Fibroblast of peridontal ligament (primary cell): Measurements from ENCODE around the gene CTDSPL.
"Not testable (repeated sequence)": the region's sequence is repeated elsewhere in the genome, so short reads cannot be mapped to it uniquely, and the experiment has no call there.

Source experiments
- DNase-seq: peaks from one replicate; pipeline ENCODE4 v3.0.0-alpha.2; 2010; ENCODE audit errors: extremely low read depth

Gene CTDSPL

DNA sequence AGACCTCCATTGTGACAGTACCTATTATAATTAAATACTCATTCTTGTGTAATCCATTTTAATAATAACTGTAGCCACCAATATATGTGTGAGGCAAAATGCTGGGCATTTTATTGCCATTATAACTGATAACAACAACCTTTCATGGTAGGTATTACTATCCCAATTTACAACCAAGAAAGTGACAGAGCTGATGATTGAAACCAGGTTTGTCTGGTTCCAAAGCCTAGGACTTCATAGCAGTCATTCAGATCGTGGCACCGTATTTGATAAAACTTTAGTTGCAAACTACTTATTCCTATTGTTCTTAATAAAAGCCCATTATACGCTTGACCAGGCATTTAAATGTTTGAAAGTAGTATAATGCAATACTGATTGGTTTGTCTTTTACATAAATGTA lies 102.5 kb downstream of the CTDSPL start:
- no peak for DNase-seq

DNA sequence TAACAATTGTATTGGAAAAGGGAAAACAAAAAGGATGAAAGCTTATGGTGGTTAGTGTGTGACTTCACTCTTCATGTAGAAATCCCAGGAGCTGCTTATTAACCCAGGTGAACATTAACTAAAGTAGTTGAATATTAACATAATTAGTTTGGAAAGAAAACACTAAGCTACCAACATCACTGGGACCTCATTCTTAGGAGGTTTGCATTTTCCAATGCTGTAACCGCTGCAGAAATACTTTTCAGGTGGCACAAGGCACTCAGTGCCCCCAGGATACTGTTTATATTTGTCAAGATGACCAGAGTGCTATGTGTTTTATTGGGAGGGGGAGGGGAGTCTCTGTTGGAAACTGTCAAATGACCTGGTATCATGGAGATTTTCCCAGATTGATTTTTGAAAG lies 103.0 kb downstream of the CTDSPL start:
- DNase-seq, result no peak

DNA sequence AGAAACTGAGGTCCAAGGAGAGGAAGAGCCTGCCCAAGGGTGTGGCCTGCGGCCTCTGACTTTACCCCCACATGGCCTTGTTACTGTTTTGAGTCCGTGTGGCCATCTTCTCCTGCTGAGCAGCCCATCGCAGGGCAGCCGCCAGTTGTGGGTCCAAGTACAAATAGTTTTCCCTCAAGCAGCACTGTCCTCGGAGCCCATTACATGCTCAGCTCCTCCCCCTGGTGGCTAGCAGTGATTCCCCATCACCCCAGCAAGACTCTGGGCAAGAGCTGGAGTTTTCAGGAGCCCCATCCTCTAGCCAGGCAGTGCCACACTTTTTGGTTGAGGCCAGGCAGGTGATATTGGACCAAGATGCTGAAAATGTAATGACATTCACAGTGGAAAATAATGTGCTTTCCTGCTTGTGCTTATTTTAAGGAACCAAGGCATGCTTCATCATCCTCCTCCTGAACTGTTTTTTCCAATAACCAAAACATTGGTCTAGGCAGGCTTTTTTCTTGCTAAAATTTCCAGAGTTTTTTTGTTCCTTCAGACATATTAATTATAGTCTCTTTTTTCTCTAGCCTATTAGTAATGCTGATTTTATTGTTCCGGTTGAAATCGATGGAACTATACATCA lies 105.7 kb downstream of the CTDSPL start:
- DNase-seq, result peak; percentile 69

DNA sequence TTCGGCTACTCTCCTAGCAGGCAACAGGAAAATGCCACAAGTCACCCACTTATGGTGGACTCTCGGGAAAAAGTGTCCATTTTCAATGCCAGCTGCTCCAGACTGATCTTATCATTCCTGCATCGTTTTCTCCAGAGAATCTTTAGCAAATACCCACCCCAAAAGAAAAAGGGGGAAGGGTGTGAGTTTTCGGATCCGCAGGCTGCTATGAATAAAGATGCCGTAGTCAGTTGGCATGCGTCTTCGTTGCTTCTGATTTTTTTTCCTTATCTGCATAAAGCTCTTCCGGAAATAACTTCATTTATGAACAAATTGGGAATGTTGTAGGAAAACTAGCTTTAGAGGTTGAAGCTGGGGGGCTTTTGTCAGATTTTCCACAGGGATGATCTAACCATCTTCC lies 106.5 kb downstream of the CTDSPL start:
- no peak for DNase-seq

DNA sequence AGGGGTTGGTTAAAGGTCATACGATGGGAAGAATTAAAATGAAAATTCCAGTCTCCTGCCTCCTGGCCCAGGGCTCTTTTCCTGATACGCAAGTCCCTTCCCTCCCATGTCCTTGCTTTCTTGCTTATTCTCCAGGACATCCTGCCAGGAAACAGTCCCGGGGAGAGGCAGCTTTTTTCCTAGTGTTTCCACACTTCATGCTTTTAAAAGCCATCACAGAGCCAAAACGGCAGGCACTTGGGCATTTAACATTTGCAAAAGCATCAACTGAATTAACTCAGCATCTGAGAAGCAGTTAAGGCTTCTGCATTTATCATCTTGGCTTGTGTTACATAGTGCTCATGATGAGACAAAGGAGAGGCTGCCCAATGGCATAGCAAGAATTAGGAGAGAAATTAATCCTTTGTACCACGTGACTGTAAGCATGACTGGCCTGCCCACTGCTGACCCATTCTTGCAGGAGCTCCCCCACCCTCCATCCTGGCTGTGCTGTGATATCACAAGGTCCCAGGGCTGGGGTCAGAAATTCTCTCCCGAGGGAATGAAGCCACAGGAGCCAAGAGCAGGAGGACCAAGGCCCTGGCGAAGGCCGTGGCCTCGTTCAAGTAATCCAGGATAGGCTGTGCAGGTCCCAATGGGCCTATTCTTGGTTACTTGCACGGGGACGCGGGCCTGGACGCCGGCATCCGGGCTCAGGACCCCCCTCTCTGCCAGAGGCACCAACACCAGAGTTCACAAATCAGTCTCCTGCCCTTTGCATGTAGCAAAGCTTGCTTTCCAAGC lies 107.3 kb downstream of the CTDSPL start:
- DNase-seq, result no peak

DNA sequence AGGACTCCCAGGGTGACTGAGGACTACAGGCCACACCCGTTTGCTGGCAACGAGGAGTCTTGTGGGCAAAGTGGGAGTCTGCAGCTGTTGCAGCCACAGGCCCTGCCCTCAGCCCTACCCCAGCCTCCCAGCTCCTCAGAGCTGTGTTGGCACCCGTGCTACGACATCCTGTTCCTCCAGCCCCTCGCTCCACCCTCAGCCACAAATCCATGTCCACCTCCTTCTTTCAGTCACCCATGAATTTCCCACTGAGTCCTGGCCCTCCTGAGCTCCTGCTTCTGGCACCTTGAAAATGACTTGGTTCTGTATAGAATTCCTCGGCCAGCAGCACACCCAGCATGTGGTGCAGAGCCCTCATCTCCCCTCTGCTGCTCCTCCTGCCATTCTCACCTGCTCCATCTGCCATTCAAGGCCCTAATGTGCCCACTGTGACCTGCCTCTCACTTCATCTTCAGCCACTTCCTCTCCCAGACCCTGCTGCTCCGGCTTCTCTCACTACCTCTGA lies 108.0 kb downstream of the CTDSPL start:
- no peak for DNase-seq

DNA sequence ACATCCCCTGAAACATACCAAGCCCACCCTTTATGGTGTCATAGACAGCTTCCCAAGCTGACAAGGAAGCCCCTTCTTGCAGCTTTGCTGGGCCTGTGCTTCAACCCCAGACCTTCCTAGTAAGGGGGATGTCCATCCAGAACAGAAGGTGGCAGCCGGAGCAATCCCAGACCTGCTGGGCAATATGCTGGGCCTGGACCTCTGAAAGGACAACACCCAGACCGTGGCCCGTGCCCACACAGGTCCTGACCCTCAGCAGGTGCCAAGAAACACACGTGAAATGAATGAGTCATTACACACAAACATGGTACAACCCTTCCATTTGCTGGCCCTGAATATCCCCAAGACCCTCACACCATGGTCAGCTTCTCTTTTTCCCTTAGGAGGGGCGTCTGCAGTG lies 109.1 kb downstream of the CTDSPL start:
- DNase-seq, result no peak

DNA sequence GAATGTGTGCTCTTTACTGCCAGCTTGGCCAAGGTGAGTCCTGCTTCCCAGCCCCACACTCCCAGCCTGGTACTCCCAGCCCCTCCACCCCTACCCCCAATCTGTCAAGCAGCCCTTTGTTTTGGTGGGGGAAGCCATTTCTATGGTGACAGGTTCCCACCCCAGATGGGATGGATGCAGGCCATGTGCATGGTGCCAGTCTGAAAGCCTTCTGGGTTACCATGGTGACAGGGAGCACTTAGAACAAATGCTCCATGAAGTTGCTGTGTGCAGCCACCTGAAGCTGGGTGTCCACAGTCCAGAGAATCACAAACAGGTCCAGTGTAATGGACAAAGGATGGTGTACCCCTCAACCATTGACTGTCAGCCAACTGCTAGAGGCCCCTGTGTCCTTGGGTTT lies 109.8 kb downstream of the CTDSPL start:
- DNase-seq, result no peak

DNA sequence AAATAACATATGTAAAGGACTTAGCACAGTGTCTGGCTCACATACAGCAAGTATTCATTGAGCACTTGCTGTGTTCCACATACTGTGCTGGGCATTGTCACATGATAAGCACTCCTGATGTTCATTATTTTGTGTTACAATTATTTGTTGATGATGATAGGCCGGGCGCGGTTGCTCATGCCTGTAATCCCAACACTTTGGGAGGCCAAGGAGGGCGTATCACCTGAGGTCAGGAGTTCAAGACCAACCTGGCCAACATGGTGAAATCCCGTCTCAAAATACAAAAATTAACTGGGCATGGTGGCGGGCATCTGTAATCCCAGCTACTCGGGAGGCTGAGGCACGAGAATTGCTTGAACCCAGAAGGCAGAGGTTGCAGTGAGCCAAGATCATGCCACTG lies 110.4 kb downstream of the CTDSPL start:
- not testable (repeated sequence) for DNase-seq

DNA sequence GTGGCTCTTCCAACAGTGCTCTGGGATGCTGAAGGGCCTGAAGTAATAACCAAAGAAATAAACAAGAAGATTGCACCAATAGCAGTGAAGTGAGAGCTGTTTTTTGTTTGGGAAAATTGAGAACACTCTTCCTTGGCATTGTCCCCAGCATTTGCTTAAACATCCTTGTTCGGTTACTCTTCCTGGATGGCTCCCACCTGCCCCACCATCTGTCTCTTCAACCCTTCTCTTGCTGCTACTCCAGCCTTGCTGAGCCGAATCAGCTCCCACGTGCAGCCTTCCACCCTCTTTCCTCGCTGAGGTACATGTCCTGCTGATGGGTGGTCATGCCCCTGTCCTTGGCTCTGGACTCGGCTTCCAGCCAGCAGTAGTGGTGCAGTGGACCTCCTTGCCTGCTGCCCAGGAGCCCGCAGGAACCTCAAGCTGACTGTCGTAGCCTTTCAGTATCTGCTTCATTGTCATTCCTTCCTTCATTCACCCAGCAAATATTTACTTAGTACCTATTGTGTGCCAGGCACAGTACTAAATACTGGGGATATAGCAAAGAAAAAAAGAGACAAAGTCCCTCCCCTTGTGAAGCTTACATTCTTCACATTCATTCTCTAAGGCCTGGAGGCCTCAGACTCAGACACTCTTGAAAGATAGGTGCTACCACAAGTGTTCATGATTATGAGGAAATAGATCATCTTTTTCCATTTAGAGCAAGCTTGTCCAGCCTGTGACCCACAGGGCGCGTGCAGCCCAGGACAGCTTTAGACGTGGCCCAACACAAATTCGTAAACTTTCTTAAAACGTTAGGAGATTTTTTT lies 111.8 kb downstream of the CTDSPL start:
- DNase-seq, result no peak

DNA sequence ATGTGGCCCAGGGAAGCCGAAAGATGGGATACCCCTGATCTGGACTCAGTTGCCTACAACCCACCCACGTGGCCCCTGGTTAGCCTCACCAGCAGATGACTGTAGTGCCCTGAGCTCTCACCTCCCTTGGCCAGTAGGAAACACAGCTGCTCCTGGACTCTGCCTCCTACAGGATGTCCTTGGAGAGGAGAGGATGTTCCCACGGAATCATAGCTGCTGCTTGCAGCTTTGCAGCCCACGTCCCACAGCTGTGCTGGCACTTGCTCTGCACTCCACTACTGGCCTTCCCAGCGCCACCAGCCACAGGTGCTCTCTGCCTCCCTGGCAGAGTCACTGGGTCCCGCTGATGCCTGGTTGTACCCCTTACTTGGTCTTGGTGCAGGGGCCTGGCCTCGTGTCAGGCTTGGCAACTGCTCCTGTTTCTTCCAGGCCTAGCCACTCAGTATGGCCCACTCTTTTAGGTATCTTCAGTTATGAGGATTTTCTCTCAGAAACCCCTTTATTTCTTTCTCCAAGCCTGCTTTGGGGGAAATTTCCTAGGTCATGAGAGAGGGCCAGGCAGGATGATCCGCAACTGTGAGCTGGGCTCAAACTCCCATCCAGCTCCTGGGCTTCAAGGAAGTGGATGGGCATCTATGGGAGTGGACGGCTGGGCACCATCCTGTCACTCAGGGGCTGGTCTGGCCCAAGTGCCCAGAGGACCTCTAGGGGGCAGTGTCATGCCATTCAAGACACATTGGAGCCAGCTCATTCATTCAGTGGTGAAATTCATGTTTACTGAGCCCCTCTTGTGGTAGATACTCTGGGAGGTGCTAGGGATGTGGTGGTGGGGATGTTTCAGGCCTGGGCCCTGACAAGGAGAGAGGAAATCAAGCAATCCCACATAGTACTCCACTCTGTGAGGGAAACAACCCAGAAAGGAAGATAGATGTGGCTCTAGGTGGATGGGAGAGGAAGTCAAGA lies 112.7 kb downstream of the CTDSPL start:
- DNase-seq, result peak; percentile 63

DNA sequence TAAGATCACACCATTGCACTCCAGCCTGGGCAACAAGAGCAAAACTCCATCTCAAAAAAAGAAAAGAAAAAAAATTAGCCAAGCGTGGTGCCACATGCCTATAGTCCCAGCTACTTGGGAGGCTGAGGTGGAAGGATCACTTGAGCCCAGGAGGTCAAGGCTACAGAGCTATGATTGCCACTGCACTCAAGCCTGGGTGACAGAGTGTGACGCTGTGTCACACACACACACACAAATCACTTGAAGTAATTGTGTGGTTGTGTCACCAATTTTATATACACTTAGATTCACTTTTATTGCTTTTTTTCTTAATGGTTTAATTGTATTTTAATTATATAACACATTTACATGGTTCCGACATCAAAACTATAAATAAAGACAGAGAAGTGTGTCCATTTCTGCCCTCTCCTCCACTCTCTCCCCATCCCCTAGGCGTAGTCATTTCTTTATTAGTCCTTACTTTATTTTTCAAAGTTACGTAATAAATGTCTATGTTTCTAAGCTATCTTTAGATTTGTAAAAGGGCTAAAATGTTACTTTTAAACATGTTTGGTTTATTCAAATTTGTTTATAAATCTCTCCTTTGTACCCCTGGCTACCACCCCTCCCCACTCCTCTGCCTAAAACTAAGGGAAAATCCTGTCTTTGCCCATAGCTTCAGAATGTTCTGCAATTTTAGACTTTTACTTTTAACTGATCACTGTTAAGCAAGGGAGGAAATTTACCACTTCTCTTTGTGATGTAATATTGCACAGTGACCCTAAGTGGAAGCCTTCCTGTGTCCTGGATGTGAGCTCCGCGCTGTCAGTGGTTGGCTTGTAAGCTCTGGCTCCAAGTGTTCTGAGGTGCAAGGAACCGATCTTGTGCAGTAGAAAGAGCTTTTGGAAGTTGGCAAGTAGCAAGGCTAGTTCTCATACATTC lies 118.1 kb downstream of the CTDSPL start:
- no peak for DNase-seq

DNA sequence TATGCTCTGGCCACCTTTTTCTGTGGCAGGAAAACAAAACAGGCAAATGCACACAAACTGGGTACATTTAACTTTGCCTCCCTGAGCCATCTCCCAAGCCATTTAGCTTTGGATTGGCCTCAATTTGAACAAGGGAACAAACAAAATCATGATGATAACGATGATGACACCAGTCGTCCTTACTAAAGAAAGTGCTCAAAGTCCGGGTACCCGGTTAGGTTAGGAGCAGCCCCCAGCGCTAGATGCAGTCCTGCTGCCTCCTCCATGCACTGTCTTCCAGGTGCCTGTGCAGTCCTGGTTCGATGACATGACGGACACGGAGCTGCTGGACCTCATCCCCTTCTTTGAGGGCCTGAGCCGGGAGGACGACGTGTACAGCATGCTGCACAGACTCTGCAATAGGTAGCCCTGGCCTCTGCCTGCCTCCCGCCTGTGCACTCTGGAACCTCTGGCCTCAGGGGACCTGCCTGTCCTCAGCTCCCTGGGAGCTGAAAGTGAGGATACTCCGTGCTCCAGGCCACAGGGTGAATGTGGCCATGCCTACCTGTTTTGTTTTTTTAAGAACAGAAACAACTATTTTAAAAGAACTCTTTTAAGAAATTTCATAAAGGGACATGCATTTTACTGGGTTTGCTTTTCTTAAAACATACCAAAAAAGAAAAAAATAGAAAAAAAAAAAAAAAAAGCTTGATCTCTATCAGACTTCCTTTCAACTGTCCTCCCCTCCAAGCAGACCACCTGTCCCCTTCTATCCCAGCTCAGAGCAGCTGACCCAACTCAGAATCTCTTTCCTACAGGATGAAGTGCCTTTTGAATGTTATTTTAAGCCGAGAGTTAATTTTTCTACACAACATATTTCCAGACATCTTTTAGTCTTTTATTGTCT lies 119.0 kb downstream of the CTDSPL start:
- no peak for DNase-seq

DNA sequence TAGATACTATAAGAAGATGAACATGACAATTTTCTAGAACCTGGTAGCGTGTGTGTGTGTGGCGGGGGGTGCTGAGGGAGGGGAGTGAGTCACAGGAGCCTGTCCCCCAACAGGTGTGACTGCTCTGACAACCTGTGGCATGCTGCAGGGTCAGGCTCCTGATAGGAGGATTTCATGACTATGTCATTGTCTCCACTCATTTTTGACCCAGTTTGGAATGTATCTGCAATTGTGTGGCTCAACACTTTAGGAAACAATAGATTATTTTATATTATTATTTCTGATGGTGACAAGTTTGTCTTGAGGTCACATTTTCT lies 119.6 kb downstream of the CTDSPL start:
- no peak for DNase-seq

DNA sequence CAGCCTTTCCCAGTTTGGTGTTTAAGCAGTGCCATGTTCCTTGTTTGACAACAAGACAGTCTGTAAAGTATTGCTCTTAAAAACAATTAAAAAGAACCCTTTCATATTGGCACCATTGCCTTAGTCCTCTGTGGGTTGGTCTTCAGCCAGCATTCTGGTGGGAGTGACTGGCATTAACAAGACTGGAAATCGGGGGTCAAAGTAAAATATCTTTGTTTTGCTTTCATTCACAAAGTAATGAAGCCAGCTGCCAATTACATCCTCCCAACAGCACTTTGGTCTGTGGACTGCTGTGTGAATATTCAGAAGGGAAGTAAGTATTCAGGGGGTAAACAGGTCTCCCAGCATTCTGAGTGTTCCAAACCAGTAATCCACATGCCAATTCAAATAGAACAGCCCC lies 120.7 kb downstream of the CTDSPL start:
- no peak for DNase-seq

DNA sequence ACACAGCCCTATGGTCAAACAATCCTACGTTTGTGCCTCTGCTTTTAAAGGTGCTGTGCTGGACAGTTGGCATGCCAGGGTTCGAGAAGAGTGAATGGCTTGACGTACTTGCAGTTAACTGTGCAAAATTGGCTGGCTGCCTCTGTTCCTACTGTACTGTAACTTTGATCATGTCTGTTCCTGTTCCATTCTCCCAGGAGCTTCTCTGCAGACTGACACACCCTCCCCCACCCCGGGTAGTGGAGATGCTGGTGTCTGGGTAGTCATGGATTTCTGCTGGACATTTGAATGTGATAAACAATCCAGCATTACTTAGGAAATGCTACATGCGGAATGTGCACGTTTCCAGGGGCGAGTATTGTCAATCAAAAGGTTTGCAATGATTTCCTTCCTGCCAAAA lies 122.4 kb downstream of the CTDSPL start:
- DNase-seq, result no peak

DNA sequence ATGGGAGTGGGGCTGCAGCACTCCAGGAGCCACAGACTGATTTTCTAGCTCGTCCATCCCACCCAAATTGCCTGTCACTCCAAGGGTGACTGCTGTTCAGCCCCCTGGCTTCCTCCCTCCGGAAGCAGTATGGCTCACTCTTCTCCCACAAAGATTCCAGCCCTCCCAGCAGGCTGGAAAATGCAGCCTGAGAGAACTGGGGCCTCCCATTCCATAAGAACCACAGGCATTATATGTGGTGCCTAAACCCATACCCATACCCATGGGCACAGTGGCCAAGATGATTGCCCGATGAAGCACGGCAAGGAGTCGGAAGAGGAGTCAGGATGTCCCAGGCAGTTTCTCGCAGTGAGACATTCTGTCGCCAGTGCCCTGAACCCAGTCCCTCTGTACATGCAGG lies 122.9 kb downstream of the CTDSPL start:
- no peak for DNase-seq

DNA sequence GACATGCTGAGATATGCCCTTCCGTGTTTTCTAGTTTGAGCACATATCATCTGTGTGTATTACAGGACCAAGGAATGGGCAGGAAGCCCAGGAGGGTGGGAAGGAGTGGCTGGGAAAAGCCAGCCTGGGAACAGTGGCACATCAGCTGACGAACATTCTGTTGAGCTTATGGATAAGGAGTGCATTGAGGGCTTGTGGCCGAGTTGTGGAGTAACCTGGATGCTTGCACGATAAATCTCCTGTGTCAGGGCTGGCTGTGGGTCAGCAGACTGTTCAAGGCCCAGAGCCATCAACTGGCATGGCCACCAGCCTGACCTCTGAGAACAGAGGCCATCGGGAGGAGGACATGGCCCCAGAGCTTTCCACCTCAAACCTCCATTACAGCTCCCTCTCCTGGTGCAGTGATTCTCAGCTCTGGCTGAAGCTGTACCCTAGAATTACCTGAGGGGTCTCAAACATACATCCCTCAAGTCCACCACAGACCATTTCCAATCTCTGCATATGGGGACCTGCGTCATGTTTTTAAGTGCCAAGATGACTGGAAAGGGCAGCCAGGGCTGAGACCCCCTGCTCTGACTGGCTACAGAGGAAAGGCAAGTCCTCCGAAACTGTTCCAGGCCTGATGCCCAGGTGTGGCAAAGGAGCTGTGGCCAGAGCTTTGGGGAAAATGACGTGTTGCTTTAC lies 124.1 kb downstream of the CTDSPL start:
- peak; percentile 38 for DNase-seq
